Esophagus squamous epithelium (tissue), 4 donors: Measurements from ENCODE around the gene DCUN1D1.

Experiments
- POLR2A ChIP-seq, 4 donors: fragments of 450-650 bp; IDR thresholded peaks; one replicate each; pipeline ENCODE4 v1.6.1; 2017; ENCODE audit warnings: antibody characterized with exemption in 4 of 4, mild to moderate bottlenecking in 4 of 4, moderate library complexity in 3 of 4
- TF ChIP-seq, protein P1 (sequence below), 6 experiments: fragments of 450-650 bp in 4 of 6; fragments of 200-600 bp in 2 of 6; sonication (generic) in 2 of 6; IDR thresholded peaks; one replicate each; pipeline ENCODE4 v1.5.1; 2016 to 2019; ENCODE audit warnings: antibody characterized with exemption in 6 of 6, mild to moderate bottlenecking in 4 of 6, moderate library complexity in 4 of 6

GRCh38 chr3:183022936-183023516 is 42.7 kb upstream of the DCUN1D1 start:
- TF ChIP-seq POLR2A (IDR thresholded peaks at IDR 0.05): no peak
- TF ChIP-seq, protein P1, sequence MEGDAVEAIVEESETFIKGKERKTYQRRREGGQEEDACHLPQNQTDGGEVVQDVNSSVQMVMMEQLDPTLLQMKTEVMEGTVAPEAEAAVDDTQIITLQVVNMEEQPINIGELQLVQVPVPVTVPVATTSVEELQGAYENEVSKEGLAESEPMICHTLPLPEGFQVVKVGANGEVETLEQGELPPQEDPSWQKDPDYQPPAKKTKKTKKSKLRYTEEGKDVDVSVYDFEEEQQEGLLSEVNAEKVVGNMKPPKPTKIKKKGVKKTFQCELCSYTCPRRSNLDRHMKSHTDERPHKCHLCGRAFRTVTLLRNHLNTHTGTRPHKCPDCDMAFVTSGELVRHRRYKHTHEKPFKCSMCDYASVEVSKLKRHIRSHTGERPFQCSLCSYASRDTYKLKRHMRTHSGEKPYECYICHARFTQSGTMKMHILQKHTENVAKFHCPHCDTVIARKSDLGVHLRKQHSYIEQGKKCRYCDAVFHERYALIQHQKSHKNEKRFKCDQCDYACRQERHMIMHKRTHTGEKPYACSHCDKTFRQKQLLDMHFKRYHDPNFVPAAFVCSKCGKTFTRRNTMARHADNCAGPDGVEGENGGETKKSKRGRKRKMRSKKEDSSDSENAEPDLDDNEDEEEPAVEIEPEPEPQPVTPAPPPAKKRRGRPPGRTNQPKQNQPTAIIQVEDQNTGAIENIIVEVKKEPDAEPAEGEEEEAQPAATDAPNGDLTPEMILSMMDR (IDR thresholded peaks at IDR 0.05): no peak
